HG03064 (cell line): ENCODE measurements around the gene CACNA2D2.

Source experiments
- ATAC-seq: cut with Tn5 transposase; IDR thresholded peaks from one replicate; pipeline ENCODE4 v1.9.1; 2021; ENCODE audit warnings: low read depth; ENCODE audit not compliant: unreplicated experiment

The CACNA2D2 gene

GRCh38 chr3:50354186-50354764 lies 149.2 kb downstream of the CACNA2D2 start:
- no peak for ATAC-seq

GRCh38 chr3:50353245-50354004 lies 150.0 kb downstream of the CACNA2D2 start:
- ATAC-seq: no peak

DNA sequence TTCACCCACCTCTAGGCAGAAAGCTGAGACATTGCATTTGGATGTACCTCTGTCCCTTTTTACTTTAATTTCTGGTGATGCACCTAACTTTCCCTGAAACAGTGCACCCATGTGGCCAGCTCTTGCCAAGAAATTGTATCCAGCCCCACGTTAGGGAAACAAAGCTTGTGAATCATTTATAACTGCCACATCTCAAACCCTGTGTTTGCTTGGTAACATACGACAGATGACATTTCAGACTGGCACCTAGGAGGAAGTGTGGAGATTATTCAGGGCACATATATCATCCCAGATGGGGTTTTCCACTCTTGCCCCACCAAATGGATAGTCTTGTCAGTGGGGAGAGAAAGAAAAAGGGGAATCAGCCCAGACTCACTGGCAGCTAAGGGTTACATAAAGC lies 150.7 kb downstream of the CACNA2D2 start:
- no peak for ATAC-seq

DNA sequence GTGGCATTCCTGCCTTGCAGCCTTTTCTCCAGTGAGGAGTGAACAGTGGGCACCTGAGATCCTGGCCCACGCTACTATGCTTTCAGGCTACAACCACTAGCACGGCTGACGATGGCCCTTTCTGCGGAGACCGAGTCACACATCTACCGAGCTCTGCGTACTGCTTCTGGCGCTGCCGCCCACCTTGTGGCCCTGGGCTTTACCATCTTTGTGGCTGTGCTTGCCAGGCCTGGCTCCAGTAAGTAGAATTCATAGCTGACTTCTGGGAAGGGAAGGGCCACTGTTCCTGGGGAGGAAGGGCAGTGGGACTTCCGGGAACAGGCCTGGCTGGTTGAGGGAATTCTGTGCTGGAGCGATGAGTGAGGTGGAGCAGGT lies 152.1 kb downstream of the CACNA2D2 start:
- no peak for ATAC-seq

DNA sequence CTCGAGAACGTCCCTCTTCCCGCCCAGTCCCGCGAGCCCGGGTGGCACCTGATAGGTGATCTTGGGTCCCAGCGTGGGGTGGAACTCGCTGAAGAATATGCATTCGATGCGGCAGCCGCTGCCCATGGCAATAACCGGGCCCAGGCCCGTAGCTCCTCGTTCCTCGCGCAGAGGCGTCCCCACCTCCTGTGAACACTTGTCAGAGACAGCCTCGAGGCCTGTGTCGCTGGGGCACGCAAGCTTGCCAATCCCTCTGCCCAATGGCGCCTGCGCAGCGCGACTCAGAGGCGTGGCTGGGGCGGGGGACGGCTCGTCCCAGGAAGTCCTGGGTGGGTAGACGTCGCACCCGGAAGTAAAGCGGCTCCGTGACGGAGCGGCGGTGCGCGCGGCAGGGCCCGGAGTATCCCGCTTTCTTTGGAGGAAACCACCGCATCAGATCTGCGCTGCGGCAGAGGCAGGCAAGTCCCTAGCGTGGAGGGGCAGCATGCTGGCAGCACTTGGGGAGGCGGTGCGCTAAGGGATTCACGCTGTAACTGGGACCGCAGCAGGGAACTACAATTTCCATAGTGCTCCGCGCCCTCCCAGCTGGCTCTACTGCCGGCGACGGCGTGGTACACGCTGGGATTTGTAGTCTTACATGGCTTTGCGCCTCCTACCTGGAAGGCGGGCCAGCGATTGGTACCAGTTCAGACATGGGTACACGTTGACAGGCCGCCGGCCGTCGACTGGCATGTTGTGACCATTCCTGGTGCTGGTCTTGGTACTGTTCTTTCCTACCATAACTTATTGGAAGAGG lies 152.7 kb downstream of the CACNA2D2 start, which contains the start of the genes CYB561D2 and NPRL2:
Gene CYB561D2, plus strand, starts transcription at position 336 of the 796 bp plus-strand sequence. CDS start 572 bp downstream, outside the sequence.
Gene NPRL2, minus strand, starts transcription at position 249 of the 796 bp plus-strand sequence. Its CDS starts 123 bp downstream, at position 126.
- peak; percentile 76 for ATAC-seq

DNA sequence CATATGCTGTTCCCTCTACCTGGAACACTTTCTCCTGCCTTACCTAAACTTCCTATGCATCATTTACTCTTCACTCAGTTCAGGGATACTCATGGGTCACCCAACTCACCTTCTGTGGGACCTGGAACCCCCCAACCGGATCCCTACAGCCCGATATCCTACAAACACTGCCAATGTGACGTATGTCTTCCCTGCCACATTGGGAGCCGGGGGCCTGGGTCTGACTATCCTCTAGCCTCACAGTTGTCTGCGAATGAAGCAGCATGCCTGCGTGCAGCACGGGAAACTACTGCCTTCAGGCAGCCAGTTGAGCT lies 153.3 kb downstream of the CACNA2D2 start:
- no peak for ATAC-seq

- no peak for ATAC-seq
Measured at GRCh38 chr3:50347187-50347813, 156.1 kb downstream of the CACNA2D2 start.

DNA sequence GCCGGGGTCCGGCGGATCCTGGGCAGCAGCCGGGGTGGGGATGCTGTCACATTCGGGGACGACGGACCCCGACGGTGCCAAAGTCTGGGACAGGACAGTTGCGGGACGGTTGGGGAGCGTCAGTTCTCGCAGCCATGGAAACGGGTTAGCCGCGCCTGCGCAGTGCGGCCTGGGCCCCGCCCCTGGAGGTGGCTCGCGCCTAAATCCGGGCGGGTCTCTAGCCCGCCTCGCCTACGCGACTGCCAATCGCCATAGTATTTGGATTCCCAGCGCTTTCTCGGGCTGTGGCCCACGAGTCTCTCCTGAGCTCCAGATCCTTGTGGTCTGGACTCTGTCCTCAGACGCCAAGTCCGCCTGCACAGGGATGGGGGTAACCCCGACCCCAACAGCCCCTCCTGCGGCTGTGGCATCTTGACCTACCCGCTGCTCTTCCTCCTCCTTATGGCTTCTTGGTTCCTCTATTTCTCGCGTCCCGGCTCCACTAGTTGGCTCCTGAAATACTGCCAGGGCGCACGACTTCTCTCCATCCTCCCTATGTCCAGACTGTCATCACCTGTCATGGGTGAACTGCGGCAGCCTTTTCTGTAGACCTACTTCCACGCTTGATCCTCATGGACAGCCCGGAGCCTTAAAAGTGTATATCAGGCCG lies 157.7 kb downstream of the CACNA2D2 start, which contains the start of gene ZMYND10:
Gene ZMYND10, minus strand, starts transcription at position 147 of the 649 bp plus-strand sequence. CDS start 153 bp downstream, outside the sequence.
- no peak for ATAC-seq

DNA sequence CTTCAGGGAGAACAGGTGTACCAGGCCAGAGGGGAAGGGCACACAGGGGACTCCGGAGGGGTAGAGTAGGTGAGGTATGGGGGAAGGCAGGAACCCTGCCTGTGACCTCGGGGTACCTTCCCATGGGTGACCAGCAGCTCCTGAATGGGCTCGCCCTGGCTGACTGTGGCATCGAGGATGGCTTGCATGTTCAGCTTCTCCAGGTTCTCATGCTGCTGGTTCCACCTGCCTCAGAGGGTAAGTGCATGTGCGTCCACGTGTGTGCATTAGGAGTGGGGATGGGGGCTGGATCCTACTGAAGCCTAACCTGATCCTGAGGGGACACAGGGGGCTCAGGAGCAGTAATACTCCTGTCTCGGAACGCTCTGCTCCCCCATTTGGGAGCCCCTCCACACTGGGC lies 158.4 kb downstream of the CACNA2D2 start:
- ATAC-seq: no peak

GRCh38 chr3:50342813-50343633 lies 160.4 kb downstream of the CACNA2D2 start:
- ATAC-seq: no peak

DNA sequence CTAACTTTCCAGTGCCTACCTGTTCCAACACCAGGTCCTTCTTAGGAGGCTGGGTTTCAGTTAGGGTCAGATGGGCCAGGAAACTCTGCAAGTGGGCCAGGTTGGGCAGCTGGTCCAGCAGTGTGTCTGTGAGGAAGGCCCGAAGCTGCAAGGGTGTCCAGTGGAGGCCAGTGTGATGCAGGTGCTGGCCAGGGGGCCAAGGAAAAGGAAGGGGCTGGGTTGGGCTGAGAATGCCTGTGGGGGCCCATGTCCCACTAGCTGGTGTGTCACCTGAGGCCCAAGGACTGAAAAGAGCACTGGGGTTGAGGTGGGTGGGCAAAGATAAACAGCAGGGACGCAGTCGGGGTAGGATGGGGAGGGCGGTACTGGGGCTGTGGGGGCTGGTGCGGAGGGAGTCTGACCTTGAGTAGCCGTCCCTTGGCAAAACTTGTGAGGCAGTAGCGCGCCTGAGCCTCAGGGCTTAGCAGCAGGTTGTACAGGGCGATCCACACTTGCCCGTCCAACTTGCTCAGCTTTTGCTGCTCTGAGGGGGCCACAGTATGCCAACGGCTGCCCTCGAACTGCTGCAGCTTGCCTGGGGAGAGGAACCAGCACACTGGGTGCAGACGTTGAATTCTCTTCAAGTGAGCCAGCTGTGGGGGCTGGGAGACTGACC lies 161.3 kb downstream of the CACNA2D2 start:
- no peak for ATAC-seq

DNA sequence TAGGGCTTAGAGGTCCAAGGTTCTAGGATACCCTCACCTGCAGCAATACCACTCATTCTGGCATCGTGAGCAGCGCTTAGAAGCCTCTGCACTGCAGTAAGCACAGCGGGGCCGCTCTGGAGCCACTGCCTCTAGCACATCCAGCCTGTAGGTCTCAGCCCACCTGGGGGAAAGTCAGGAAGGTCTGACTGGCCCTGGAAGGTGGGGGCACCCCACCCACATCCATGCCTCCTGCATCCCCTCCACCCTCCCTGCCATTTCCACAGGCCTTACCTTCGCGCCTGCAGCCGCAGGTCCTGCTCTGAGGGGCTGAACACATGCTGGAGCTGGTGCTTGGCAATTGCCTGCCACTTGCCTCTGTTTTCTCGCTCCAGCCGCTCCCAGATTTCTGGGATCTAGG lies 161.9 kb downstream of the CACNA2D2 start:
- no peak for ATAC-seq

GRCh38 chr3:50340448-50341329 lies 162.7 kb downstream of the CACNA2D2 start, which contains the start of gene RASSF1:
Gene RASSF1 (minus strand): TSS chr3:50340836. CDS start chr3:50340805, 31 bp downstream.
- no peak for ATAC-seq

GRCh38 chr3:50340147-50340447 lies 163.3 kb downstream of the CACNA2D2 start:
- no peak for ATAC-seq

DNA sequence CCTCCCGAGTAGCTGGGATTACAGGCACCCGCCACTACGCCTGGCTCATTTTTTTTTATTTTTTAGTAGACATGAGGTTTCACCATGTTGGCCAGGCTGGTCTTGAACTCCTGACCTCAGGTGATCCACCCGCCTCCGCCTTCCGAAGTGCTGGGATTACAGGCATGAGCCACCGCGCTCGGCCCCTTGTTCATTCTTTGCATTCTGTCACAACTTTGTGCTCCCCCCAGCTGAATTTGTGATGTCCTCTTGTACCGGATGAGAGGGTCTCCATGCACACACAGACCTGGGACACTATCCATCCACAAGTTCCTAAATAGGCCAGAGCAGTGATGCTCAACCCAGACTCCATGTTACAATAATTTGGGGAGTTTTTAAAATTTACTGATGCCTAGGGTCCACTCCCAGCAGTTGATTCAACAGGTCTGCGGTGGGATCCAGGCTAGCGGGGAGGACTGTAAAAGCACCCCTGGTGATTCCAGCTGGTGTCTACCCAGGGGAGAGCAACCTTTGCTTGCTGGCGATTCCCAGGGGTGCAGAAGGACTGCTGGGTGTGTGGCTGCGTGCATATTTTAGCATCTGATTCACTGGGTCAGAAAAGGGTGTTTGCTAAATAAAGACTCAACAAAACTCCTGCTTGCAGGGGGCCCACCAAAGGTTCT lies 163.8 kb downstream of the CACNA2D2 start:
- no peak for ATAC-seq

DNA sequence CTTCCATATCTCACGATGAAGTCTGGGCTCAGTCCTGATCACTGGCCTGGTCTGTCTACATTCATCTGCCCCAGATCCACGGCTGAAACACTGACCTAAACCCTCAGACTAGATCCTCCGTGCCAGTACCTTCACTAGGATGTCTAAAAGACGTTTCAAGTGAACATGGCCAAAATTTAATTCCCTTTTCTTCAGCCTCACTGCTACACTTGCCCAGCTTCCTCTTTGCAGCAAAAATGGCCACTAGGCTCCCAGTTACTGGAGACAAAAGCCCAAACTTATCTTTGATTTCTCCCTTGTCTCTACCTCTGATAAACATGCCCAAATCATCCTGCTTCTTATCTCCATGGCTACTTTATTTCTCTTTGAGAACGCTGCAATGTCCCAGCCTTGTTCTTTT lies 164.5 kb downstream of the CACNA2D2 start:
- ATAC-seq: no peak

DNA sequence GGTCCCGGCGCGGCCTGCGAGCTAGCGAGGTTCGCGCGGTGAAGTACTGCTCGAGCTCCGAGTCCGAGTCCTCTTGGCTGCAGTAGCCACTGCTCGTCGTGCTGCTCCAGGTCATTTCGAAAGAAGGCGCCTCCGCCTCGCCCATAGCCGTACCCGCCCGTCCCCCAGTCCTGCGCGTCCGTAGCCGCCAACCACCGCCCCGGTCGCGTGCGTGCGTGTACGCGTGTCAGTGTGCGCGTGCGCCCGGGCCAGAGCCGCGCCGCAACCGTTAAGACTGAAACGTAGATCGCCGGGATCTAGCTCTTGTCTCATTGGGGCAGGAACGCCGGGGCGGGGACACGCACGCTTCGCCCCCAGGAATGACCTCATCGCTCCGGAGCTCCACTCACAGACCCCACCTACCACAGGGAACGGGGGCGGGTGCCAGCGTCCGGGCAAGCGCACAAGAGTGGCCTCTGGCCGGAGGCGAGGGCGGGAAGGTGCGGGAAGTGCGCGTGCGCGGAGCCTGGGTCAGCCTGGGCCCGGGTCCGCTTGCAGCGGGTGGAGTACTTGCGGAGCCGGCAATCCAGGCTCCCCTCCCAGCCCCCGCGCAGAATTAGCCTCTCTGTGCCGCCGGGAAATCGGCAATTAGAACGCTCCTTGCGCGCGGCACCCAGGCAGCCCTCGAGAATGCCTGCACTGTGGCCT lies 166.1 kb downstream of the CACNA2D2 start:
- ATAC-seq: peak; percentile 72
